ENCODE results near the gene ITGB3. TPM values are rescaled to one million over a fixed set of nuclear protein-coding genes. Genes with fewer than 3 reads are reported as not detected.

Gene ITGB3
- total RNA-seq, 1 donor from 2014 or later, result 13.2 TPM

GRCh38 chr17:47335101-47335936, 81.7 kb downstream of the ITGB3 start:
- no peak for DNase-seq (ENCODE audit: low spot score)

GRCh38 chr17:47338026-47338425, 84.4 kb downstream of the ITGB3 start:
- no peak for DNase-seq (ENCODE audit: low spot score)

GRCh38 chr17:47352848-47353247, 99.2 kb downstream of the ITGB3 start:
- DNase-seq (ENCODE audit: low spot score), result no peak

DNA sequence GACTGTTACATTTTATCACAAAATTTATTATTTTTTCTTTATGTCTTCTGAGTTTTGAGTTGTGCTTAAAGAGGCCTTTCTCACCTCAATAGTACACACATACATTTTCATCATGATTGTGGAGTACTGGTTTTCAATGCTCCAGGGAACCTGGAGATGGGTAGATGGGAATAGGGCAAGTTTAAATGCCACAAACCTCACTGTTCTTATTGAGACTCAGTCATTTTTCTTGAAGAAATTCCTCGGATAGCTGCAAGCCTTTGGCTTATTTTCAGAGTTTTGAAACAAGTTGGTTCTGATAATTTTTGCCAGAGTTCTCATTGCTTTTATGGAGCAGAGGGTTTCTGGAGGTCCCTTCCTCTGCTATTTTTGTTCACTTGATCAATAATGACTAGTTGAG, 105.0 kb downstream of the ITGB3 start:
- DNase-seq (ENCODE audit: low spot score), result no peak

Other genes starting within 250 kb of the ITGB3 start
- gene CDC27, start 64.5 kb upstream of the ITGB3 start, total RNA-seq, result 80.3 TPM
- gene MYL4, start 44.5 kb upstream of the ITGB3 start, total RNA-seq, result not detected
- gene EFCAB13, start 70.1 kb downstream of the ITGB3 start, total RNA-seq, result 15.4 TPM

Measured in ureter (tissue), 1 donor.